Urothelium cell line (cell line): ENCODE data around the gene PPP2R3B.
A peak's percentile ranks its signal among the peaks of the same experiment; 100 is the strongest.
"Not testable (repeated sequence)": the region's sequence is repeated elsewhere in the genome, so short reads cannot be mapped to it uniquely, and the experiment has no call there.

Experiments used
- DNase-seq: peaks from one replicate; pipeline ENCODE4 v3.0.0; 2011; ENCODE audit warnings: low spot score, mixed read lengths
- FAIRE-seq: peaks from 2 replicates; lab custom pipeline; 2011; peaks lifted over from hg19 to GRCh38; lab: Jason Lieb, UNC

The PPP2R3B gene

GRCh38 chrX:341541-342101 lies 45.1 kb downstream of the PPP2R3B start:
- FAIRE-seq (no peak), DNase-seq (no peak)

GRCh38 chrX:340641-341423 lies 45.9 kb downstream of the PPP2R3B start:
- FAIRE-seq (no peak), DNase-seq (no peak)

GRCh38 chrX:340121-340520 lies 46.6 kb downstream of the PPP2R3B start:
- no peak for FAIRE-seq

GRCh38 chrX:338836-339400 lies 47.8 kb downstream of the PPP2R3B start:
- DNase-seq, result no peak
- FAIRE-seq, result no peak

More at GRCh38 chrX:340121-340520, 46.6 kb downstream of the PPP2R3B start:
- DNase-seq, result peak; percentile 16

- FAIRE-seq (no peak), DNase-seq (no peak)
Measured at GRCh38 chrX:338281-338835, 48.3 kb downstream of the PPP2R3B start.

GRCh38 chrX:337331-337831 lies 49.3 kb downstream of the PPP2R3B start:
- DNase-seq (no peak), FAIRE-seq (no peak)

- FAIRE-seq (no peak), DNase-seq (no peak)
Measured at GRCh38 chrX:336227-336626, 50.5 kb downstream of the PPP2R3B start.

- no peak for FAIRE-seq
- DNase-seq, result no peak
Measured at GRCh38 chrX:335758-336155, 51.0 kb downstream of the PPP2R3B start.

GRCh38 chrX:334971-335757 lies 51.5 kb downstream of the PPP2R3B start:
- DNase-seq (no peak), FAIRE-seq (no peak)

GRCh38 chrX:334331-334891 lies 52.3 kb downstream of the PPP2R3B start:
- DNase-seq (no peak), FAIRE-seq (no peak)

- no peak for DNase-seq
- FAIRE-seq, result no peak
Measured at GRCh38 chrX:333611-334311, 52.9 kb downstream of the PPP2R3B start.

GRCh38 chrX:332916-333610 lies 53.6 kb downstream of the PPP2R3B start:
- FAIRE-seq, result no peak
- DNase-seq, result no peak

GRCh38 chrX:332496-332860 lies 54.2 kb downstream of the PPP2R3B start:
- no peak for DNase-seq
- FAIRE-seq, result no peak

- FAIRE-seq, result no peak
Measured at GRCh38 chrX:331825-332495, 54.7 kb downstream of the PPP2R3B start.

GRCh38 chrX:331151-331824 lies 55.4 kb downstream of the PPP2R3B start:
- no peak for FAIRE-seq
- peak; percentile 6 for DNase-seq

More at GRCh38 chrX:331825-332495, 54.7 kb downstream of the PPP2R3B start:
- no peak for DNase-seq

- DNase-seq (no peak), FAIRE-seq (no peak)
Measured at GRCh38 chrX:330726-331150, 56.0 kb downstream of the PPP2R3B start.

GRCh38 chrX:330141-330725 lies 56.5 kb downstream of the PPP2R3B start:
- not testable (repeated sequence) for DNase-seq, FAIRE-seq
